Measurements from ENCODE around the gene MMP10.
"Not testable (repeated sequence)": the region's sequence is repeated elsewhere in the genome, so short reads cannot be mapped to it uniquely, and the experiment has no call there.

DNA sequence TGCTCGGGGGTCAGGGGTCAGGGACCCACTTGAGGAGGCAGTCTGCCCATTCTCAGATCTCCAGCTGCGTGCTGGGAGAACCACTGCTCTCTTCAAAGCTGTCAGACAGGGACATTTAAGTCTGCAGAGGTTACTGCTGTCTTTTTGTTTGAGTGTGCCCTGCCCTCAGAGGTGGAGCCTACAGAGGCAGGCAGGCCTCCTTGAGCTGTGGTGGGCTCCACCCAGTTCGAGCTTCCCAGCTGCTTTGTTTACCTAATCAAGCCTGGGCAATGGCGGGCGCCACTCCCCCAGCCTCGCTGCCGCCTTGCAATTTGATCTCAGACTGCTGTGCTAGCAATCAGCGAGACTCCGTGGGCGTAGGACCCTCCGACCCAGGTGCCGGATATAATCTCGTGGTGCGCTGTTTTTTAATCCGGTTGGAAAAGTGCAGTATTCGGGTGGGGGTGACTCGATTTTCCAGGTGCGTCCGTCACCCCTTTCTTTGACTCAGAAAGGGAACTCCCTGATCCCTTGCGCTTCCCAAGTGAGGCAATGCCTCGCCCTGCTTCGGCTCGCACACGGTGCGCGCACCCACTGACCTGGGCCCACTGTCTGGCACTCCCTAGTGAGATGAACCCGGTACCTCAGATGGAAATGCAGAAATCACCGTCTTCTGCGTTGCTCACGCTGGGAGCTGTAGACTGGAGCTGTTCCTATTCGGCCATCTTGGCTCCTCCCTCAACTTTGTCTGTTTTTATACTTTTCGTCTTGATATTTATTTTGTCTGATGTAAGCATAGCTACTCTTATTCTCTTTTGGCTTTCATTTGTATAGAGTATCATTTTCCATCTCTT lies 33.5 kb downstream of the MMP10 start:
- TF ChIP-seq EZH2 (IDR thresholded peaks at IDR 0.05; ENCODE audit: low read depth) = not testable (repeated sequence)
- TF ChIP-seq, protein P1, sequence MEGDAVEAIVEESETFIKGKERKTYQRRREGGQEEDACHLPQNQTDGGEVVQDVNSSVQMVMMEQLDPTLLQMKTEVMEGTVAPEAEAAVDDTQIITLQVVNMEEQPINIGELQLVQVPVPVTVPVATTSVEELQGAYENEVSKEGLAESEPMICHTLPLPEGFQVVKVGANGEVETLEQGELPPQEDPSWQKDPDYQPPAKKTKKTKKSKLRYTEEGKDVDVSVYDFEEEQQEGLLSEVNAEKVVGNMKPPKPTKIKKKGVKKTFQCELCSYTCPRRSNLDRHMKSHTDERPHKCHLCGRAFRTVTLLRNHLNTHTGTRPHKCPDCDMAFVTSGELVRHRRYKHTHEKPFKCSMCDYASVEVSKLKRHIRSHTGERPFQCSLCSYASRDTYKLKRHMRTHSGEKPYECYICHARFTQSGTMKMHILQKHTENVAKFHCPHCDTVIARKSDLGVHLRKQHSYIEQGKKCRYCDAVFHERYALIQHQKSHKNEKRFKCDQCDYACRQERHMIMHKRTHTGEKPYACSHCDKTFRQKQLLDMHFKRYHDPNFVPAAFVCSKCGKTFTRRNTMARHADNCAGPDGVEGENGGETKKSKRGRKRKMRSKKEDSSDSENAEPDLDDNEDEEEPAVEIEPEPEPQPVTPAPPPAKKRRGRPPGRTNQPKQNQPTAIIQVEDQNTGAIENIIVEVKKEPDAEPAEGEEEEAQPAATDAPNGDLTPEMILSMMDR (conservative IDR thresholded peaks at IDR 0.05) = not testable (repeated sequence)

Measured in PC-9 (cell line).